Sciatic nerve (tissue), 2 donors: ENCODE measurements around the gene NOC3L. TPM values are rescaled to one million over a fixed set of nuclear protein-coding genes. Genes with fewer than 3 reads are reported as not detected.

Source experiments
- ATAC-seq: fragments of 200-7000 bp; cut with Tn5 transposase; one replicate; pipeline ENCODE4 v1.9.1; 2020; ENCODE audit warnings: mild to moderate bottlenecking, moderate library complexity
- DNase-seq: peaks from one replicate; pipeline ENCODE4 v3.0.0-alpha.2; 2020; ENCODE audit warnings: low spot score
- intact Hi-C: fragments of 100-400 bp; cut with DNase I; formaldehyde crosslinking; loops from one replicate; pipeline ENCODE4 v1.14.2; 2022
- total RNA-seq: library from RNA; stranded (reverse); fragmentation: NEBNext Ultra II Directional; extraction: Animal tissue kit (Norgen Biotek cat#: 25700); gene quantifications from one replicate; pipeline ENCODE4 v1.2.1, GENCODE V29; 2021
- donor health status: DM: no; HTN: no; CAD: no.
- donor health status: DM: no; HTN: no; CAD: no.

The NOC3L gene
- total RNA-seq, 1 donor from 2014 or later, result 22.4 TPM

DNA sequence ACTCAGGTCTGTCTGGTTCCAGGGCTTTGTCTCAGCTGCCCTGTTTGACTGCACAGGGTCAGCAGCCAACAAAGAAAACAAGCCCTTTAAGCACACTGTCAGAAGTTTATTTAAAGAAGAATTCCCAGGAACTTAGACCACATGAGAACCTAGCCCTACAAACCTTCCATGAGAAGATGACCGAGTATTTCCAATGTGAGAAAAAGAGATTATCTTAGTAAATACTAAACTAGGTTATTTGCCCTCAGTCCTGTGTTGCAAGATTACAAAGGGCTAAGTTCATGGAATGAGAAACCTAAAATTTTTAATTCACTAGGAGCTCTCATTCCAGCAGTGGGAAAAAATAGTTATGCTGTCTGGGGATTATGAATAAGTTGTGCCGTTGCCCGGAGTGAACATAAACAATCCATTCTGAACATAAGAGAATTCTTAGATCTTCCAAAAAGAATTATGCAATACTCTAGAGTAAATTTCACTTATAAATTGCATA, 46.7 kb downstream of the NOC3L start:
- intact Hi-C loops, result no loop called here
- peak; percentile 65 for ATAC-seq

GRCh38 chr10:94315024-94315451, 47.7 kb downstream of the NOC3L start:
- ATAC-seq (peak; percentile 48), DNase-seq (no peak)
- intact Hi-C loops, result no loop called here

More for the DNA sequence above, 46.7 kb downstream of the NOC3L start:
- DNase-seq, result no peak

- no peak for DNase-seq
- no peak for ATAC-seq
- intact Hi-C loops, result no loop called here
Observed at GRCh38 chr10:94310369-94310768, 52.4 kb downstream of the NOC3L start.

DNA sequence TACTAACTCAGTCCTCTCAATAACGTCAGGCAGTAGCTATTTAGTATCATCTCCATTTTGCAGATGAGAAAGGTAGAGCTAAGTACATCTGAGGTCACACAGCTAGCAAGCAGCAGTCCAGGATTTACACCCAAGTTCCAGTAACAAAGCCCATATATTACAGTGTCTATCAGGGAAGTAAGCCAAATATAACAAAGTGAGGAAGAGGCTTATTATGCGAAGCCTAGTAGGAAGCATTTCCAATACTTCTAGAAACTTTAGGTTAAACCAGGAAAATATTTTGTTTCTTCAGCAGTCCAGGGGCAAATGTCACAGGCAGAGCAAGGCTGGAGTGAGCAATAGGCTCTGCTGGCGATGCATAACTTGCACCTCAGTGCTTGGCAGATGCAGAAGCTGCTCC, 53.9 kb downstream of the NOC3L start:
- intact Hi-C loops, result no loop called here
- ATAC-seq, result no peak
- no peak for DNase-seq

DNA sequence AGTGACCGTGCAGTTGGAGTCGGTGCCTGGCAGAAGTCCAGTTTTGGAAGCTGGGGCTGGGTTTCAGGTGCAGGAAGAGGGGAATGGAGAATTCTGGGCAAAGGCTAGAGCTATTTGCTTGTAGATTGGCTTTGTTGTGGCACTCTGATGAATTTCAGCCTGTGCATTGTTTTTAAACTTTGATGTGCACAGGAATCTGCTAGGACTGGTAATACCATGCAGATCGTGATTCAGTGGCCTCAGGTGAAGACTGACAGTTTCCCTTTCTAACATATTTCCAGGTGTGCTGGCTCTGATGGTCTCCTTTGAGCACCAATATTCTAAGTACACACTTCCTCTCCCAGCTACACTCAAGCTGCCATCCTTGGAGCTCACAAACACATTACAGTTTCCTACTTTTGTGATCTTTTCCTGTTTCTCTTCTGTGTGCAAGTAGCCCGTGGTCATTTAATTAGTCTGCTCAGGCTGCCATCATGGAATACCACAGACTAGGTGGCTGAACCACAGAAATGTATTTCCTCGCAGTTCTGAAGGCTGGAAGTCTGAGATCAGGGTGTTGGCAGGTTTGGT, 55.6 kb downstream of the NOC3L start:
- ATAC-seq (no peak), DNase-seq (no peak)
- intact Hi-C loops, result no loop called here

- intact Hi-C loops, result no loop called here
- ATAC-seq (no peak), DNase-seq (no peak)
Observed at GRCh38 chr10:94303929-94304328, 58.8 kb downstream of the NOC3L start.

DNA sequence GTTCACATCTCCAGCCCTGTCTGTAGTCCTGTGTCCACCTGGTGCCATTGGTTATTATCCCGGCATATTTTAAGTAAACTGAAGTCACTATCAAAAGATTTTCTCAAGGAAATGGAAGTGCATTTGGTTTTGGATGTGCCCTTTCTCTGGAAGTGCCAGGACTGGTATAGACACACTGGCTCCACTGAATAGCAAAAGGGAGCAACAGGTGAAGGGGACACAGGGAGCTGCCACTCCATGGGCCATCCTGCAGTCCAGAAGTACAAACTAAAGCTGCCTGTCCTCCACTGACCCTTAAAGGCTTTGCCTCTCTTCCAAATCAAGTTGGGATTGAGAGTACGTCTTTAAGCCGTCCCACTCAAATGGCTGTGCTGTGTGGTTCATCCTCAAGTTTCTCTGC, 62.7 kb downstream of the NOC3L start:
- intact Hi-C loops, result no loop called here
- no peak for DNase-seq
- peak; percentile 15 for ATAC-seq

- intact Hi-C loops, result no loop called here
- DNase-seq (no peak), ATAC-seq (peak; percentile 92)
Observed at GRCh38 chr10:94299417-94299816, 63.3 kb downstream of the NOC3L start.

DNA sequence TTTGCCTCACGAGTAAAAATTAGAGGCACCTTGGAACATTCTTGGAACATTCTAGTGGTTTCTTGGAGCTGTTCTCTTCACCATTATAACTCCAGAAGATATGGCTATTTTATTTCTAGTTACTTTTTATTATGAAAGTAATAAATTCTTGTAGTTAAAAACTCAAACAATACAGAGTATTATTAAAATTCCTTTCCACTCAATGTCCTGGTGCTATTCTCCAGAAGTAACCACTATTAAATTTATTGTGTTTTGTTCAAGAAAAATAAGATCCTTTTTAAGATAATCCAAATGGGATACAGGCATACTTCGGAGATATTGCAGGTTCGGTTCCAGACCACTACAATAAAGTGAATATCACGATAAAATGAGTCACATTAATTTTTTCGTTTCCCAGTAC, 68.6 kb downstream of the NOC3L start:
- intact Hi-C loops, result no loop called here
- DNase-seq (no peak), ATAC-seq (no peak)

GRCh38 chr10:94293354-94293753, 69.4 kb downstream of the NOC3L start:
- intact Hi-C loops, result no loop called here
- DNase-seq (peak; percentile 77), ATAC-seq (peak; percentile 93)

DNA sequence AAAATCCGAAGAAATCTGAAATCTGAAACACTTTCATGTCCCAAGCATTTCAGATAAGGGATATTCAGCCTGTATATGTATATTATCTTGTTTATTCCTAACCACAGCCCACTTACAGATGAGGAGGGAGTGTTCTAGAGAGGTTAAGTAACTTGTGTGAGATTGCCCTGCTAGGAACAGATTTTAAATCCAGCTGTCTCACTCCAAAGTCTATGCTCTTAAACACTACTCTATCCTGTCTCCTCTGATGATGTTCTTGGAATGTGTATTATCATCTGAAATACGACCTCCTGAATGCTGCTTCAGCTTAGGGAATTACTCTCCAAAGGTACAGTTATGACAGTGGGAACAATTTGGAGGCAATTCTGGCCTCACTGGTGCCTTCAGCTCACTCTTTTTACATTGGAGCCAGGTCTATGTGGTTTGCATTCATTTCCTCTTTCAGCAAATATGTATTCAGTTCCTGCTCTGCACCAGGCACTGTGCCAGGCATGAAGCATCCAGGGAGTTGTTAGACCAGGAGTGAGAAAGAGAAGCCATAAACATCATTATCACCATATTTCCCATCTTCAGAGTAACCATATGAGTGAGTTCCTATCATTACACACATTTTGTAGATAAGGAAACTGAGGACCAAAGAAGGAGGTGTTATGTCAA, 70.2 kb downstream of the NOC3L start:
- intact Hi-C loops, result no loop called here
- DNase-seq (peak; percentile 84), ATAC-seq (peak; percentile 70)

DNA sequence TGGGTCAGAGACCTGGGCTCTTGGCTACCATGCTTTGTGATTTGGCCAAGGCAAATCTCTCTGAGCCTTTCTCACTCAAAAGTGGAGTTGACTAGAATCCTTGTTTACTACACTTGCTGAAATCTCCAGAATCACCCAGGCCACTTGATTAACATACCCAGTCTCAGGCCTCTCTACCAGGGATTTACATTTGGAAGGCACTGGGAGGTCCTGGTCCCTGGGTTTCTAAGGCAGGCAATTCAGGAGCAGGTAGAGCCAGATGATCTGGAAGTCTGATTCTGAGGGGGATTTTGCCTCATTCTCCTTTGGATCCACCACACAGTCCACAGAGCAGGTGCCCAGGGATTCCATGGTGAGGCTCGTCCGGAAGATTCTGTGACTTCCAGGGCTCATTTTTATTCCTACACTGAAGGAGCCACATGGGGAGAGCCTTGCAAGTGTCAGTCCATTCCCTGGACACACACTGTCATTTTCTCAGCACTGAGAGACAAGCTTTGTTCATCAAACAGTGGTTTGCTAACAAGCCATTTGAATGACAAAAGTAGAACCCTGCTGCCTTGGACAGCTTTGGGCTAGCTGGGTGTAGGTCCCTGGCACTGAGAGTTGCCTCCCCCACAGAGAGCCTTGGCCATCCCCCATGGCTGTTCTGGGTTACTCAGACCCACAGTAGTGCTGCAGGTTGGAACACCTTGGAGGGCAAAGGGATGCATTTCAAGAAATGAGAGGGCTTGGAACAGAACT, 74.2 kb downstream of the NOC3L start:
- intact Hi-C loops, result no loop called here
- ATAC-seq (no peak), DNase-seq (no peak)

DNA sequence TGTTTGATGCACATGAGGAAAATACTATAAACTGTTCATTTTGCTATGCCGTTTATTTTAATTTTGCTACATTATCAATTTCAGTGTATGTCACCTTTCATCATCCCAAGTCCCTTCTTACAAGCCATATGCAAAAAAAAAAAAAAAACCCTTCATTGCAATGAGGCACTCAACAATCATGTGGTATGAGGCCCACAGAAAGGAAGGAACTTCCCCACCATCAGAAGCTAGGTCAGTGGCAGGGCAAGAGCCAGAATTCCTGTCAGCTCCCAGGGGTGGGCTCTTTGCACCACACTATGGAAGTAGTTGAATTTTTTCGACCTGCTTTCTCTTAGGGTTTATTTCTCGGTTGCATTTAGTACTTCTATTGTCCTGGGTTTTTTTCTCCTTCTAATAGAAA, 75.4 kb downstream of the NOC3L start:
- ATAC-seq (no peak), DNase-seq (no peak)
- intact Hi-C loops, result no loop called here

DNA sequence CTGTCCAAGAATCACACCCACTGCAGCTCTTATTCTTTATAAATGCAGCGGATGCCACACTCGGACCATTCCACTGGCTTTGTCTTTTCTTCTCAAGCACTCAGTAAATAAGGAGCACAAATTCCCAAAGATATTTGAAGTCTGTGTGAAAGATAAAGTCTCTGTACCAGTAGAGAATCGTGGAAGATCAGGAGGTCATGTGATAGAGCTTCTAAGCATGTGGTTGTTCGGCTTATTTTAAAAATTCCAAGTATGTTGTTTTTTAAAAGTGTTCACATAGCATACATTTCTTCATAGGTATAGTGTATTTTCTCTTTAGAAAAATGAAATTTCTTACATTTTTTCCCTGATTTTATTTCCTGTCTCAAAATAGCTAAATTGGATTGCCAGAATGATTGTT, 75.8 kb downstream of the NOC3L start:
- ATAC-seq (no peak), DNase-seq (no peak)
- intact Hi-C loops, result no loop called here

GRCh38 chr10:94285271-94285670, 77.5 kb downstream of the NOC3L start:
- DNase-seq, result no peak
- intact Hi-C loops, result no loop called here
- no peak for ATAC-seq

Other genes with a start within 250 kb of the NOC3L start
- gene TBC1D12, start 39.6 kb upstream of the NOC3L start, total RNA-seq, result 20.4 TPM
- 6.2 TPM for gene HELLS, start 182.8 kb upstream of the NOC3L start, total RNA-seq